Mononuclear cell (primary cell): ENCODE measurements around the gene MED10. TPM values are rescaled to one million over a fixed set of nuclear protein-coding genes. Genes with fewer than 3 reads are reported as not detected.

ENCODE experiments used
- H3K27me3 ChIP-seq: 2 replicates; pipeline ENCODE4 v1.6.0; 2011; ENCODE audit warnings: low read length, control low read depth; ENCODE audit not compliant: insufficient read depth
- H3K4me1 ChIP-seq: 2 replicates; pipeline ENCODE4 v1.5.1; 2011; ENCODE audit warnings: mild to moderate bottlenecking, low read length, control low read depth; ENCODE audit not compliant: insufficient read depth
- H3K4me3 ChIP-seq: 2 replicates; pipeline ENCODE4 v1.5.1; 2011; ENCODE audit warnings: mild to moderate bottlenecking, low read length, moderate library complexity
- H3K9me3 ChIP-seq: 2 replicates; pipeline ENCODE4 v1.5.1; 2011; ENCODE audit warnings: low read depth, mild to moderate bottlenecking, control low read depth, low read length
- total RNA-seq: library from RNA; depleted of rRNA; stranded (reverse); fragments of >200 nt; gene quantifications from one replicate; pipeline ENCODE4 v1.2.3, GENCODE V29; 2012

Gene MED10
- total RNA-seq, 1 donor = 32.6 TPM

DNA sequence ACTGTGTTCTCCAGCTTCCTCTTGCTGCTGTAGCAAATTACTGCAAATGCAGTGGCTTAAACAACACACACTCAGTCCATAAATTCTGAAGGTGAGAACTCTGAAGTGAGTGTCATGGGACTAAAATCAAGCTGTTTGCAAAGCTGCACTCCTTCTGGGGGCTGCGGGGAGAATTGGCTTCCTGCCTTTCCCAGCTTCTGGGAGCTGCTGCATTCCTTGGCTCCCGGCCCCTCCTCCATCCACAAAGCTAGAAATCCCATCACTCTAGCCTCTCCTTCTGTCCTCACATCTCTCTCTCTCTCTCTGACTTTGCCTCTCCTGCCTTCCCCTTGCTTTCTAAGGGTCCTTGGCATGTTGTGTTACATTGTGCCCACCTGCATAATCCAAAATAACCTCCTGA, 14.2 kb upstream of the MED10 start:
- no peaks in the 10 kb centered on the region for H3K4me1 ChIP-seq
- H3K9me3 ChIP-seq = no peaks in the 10 kb centered on the region
- no peaks in the 10 kb centered on the region for H3K27me3 ChIP-seq
- no peak overlapping the region for H3K4me3 ChIP-seq

DNA sequence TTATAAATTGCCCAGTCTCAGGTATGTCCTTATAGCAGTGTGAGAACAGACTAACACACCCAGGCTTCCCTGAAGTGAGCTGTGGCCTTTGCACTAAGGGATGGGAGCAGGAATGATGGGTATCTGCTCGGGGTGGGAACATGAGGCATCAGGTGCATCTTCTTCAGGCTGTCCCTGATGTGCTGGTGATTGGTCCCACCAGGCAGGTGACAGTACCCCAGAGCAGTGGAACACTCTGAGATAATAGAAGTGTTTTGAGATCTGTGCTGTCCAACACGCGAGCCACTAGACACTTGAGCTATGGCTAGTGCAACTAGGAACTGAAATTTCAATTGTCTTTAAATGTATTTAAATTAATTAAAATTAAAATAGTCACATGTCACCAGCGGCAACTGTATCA, 12.8 kb upstream of the MED10 start:
- no peaks in the 10 kb centered on the region for H3K9me3 ChIP-seq
- no peak overlapping the region for H3K4me3 ChIP-seq
- peaks cover 2% of the 10 kb centered on the region for H3K27me3 ChIP-seq
- H3K4me1 ChIP-seq = no peaks in the 10 kb centered on the region

DNA sequence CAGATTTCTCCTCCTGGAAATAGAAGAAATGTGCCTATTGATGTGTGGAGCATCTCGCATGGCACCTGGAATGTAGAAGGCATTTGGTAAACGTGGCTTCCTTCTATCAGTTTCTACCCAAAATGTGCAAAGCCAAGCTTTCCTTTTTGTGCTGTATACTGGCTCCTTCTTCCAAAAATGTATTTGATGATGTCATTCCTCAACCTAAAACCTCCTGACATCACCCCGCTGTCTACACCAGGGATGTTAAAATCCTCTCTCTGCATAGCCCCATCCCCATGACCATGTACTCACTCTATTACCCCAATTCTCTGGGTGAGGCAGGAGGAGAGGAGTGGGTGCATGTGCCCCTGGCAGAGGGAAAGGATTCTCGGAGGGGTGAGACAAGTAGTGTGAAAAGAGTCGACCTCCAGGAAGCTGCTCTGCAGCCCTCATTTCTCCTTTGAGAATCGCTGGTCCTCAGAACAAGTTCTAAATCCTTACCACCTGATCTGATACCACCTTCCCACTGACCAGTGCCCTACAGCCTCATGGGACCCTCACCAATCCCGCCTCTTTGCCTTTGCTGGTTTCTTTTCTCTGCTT, 11.7 kb upstream of the MED10 start:
- Histone ChIP-seq H3K9me3 (no peaks in the 10 kb centered on the region), H3K27me3 (peaks cover 2% of the 10 kb centered on the region), H3K4me1 (no peaks in the 10 kb centered on the region), H3K4me3 (no peak overlapping the region)

DNA sequence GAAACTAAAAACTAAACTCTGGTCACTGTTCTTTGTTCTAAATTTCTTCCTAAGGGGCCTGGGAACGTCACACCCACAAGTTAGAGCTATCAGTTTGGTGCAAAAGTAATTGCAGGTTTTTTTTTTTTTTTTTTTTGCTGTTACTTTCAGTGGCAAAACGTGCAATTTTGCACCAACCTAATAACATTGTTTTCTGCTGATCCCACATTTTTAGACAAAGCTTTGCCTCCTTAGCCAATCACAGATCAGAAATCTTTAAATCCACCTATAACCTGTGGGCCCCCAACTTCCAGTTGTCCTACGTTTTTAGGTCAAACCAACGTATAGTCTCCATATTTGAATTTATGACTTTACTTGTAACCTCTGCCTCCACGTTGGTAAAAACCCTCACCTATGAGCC, 11.1 kb upstream of the MED10 start:
- Histone ChIP-seq H3K4me3 (no peak overlapping the region), H3K27me3 (peaks cover 2% of the 10 kb centered on the region), H3K4me1 (no peaks in the 10 kb centered on the region), H3K9me3 (no peaks in the 10 kb centered on the region)

DNA sequence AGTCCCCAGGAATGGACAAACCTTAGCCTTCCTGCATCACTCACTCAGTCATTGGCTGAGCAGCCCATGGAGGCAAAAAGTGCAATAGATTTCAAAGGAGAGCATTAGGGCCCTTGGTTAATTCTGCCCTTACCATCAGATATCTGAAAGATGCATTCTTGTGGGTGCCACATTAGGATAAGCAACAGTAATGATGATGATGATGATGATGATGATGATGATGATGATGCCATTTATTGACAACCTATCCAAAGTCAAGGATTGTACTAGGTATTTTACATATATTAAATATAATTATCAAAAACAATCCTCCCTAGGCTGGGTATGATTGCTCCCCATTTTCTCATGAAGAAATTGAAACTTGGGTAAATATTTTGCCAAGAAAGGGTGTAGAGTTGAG, 9.6 kb upstream of the MED10 start:
- H3K4me3 ChIP-seq = no peak overlapping the region
- no peaks in the 10 kb centered on the region for H3K9me3 ChIP-seq
- peaks cover 2% of the 10 kb centered on the region for H3K27me3 ChIP-seq
- H3K4me1 ChIP-seq = no peaks in the 10 kb centered on the region

DNA sequence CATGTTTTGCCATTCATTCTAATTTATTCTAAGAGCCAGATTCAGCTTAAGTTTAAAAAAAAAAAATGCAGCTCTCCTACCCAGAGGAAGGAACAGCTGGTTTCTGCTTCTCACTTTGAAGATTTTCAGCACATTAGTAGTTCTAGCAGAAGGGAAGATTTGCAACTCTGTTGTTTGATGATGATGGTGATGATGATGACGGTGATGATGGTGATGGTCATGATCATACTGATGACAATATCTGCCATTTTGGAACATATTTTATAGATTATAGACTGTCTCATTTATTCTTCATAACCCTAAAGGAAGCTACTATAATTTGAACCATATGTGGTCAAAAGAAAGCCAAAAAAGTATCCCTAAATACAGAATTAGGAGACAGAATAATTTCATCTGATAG, 7.9 kb upstream of the MED10 start:
- H3K4me1 ChIP-seq = no peaks in the 10 kb centered on the region
- no peaks in the 10 kb centered on the region for H3K9me3 ChIP-seq
- H3K27me3 ChIP-seq = peaks cover 5% of the 10 kb centered on the region
- H3K4me3 ChIP-seq = no peak overlapping the region

DNA sequence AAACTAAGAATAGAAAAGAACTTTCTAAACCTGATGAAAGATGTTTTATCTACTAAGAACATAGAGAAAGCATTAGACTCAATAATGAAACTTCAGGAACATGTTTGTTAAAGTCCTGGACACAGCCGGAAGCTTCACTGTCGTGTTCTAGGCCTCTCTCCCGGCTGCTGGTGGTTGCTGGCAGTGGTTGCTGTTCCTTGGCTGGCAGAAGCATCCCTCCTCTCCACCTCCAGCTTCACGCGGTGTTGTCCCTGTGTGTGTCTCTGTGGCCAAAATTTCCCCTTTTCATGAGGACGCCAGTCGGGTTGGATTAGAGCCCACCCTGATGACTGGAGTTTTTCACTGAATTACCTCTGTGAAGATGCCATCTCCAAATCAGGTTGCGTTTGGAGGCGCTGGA, 6.5 kb upstream of the MED10 start:
- Histone ChIP-seq H3K4me3 (no peak overlapping the region), H3K27me3 (peaks cover 5% of the 10 kb centered on the region), H3K4me1 (no peaks in the 10 kb centered on the region)

DNA sequence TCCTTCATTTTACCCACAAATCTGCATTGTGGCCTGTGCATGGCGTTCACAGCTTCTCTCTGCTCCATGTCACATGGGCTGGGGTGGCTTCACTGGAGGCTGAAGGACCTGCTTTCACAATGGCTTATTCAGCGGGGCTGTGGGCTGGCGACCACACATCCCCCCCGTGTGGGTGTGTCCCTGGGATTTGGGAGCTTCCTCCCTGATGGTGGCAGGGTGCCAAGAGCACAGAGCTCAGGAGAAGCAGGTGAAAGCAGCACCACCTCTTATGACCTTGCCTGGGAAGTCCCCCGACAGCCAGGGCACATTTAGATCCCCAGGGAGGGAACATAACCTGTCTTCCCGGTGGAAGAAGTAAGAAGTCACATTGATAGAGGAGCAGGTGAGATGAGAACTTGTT, 5.0 kb upstream of the MED10 start:
- peaks cover 7% of the 10 kb centered on the region for H3K4me1 ChIP-seq
- H3K27me3 ChIP-seq = peaks cover 5% of the 10 kb centered on the region
- no peaks in the 10 kb centered on the region for H3K9me3 ChIP-seq
- no peak overlapping the region for H3K4me3 ChIP-seq

More for the DNA sequence above, 6.5 kb upstream of the MED10 start:
- no peaks in the 10 kb centered on the region for H3K9me3 ChIP-seq

DNA sequence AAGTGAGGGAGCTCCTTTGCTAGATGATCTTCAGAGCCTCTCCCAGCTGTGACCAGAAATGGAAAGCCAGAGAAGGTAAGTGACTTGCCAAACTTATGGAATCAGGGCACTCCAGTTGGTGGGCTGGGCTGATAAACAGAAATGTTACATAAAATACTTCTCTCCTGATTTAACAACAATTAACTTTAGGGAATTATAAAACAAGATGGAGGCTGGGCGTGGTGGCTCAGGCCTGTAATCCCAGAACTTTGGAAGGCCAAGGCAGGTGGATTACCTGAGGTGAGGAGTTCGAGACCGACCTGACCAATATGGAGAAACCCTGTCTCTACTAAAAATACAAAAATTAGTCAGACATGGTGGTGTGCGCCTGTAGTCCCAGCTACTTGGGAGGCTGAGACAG, 899 bp upstream of the MED10 start:
- Histone ChIP-seq H3K27me3 (peaks cover 3% of the 10 kb centered on the region), H3K9me3 (no peaks in the 10 kb centered on the region), H3K4me3 (no peak overlapping the region), H3K4me1 (peaks cover 28% of the 10 kb centered on the region)

DNA sequence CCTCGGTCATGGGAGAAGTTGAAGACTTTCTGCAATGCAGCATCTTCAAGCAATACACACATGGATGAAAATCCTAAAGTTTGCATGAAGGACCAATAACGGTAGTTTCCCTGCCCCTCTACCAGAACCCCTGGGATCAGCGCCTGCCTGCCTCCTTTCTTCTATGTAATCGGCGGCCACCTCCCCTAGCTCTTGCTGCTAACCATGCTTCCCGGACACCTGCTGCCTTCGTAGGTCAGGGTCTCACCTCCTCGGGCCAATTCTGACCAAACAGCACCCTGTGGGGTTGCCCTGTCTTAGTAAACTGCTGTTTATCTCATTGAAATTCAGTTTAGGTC, 388 bp upstream of the MED10 start:
- Histone ChIP-seq H3K27me3 (peaks cover 3% of the 10 kb centered on the region), H3K9me3 (no peaks in the 10 kb centered on the region), H3K4me3 (peak overlapping the region; percentile 89), H3K4me1 (peaks cover 28% of the 10 kb centered on the region)

DNA sequence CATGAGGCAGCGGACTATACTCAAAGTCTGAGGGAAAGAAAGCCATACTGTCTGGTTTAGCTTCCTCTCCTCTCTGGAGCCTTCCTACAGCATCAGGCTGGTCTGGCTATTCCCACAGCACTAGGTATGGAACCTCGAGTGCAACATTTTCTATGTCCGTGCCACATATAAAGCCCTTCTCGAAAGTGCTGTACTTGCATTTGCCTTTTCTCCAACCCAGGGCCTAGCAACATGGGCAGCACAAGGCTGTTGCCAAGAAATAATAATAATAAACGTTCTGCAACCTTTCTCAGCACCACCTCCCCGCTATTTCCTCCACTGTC, 804 bp downstream of the MED10 start:
- Histone ChIP-seq H3K9me3 (no peaks in the 10 kb centered on the region), H3K27me3 (peaks cover 2% of the 10 kb centered on the region), H3K4me3 (peak overlapping the region; percentile 89), H3K4me1 (peaks cover 28% of the 10 kb centered on the region)

DNA sequence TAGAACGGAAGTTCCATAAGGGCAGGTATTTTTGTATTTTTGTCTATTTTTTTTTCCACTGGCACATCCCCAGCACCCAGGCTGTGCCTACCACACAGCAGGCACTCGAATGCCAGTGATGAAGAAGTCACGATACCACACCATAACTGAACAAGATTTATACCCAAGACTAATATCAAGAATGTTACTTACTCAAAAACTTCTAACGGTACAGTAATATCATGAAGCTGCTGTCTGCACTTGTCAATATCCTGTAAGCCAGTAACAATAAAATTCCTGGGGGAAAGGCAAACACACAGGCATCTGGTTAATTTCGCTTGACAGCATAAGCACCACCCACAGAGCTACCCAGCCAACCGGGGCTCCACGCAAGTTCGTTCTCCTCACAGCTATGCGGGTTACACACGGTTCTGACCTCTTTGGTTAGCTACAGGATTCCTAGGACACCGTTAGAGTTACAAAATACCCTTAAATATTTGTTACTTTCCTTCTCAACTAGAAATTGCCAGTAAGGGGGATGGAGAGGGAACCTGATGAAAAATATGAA, 1.3 kb downstream of the MED10 start:
- peaks cover 28% of the 10 kb centered on the region for H3K4me1 ChIP-seq
- H3K4me3 ChIP-seq = peak overlapping the region; percentile 89
- H3K9me3 ChIP-seq = no peaks in the 10 kb centered on the region
- H3K27me3 ChIP-seq = no peaks in the 10 kb centered on the region

DNA sequence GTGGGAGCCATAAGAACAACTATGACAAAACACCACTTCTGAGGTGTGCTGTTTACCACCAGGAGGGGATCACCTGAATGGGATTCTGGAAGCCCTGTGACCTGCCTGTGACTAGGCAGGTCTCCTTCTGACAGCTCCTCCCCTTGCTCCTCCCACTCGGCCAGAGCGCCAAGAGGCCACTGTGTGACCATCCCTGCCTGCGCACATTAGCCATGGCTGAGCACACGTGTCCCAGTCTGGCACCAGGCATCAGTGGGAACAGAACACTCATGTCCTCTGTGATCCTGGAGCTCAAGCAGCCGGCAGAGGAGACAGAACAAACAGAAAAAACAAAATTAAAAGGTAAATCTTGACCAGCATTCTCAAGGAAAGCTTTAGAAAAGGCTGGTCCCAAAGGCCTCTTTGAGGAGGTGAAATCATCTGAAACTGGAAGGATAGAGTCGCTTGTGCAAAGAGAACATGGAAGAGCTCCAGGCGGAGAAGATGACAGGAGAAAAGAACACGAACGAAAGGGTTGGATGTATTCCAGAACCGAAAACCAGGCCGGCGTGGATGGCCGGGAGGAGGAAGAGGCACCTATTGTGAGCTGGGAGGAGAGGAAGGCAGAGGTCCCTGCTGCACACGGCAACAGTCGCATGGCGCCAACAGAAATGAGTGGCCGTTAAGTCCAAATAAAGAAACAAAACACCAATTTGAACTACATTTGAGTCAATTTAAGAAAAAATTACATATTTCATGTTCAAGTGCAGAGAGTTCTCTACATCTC, 5.1 kb downstream of the MED10 start:
- Histone ChIP-seq H3K4me3 (no peak overlapping the region), H3K27me3 (no peaks in the 10 kb centered on the region), H3K9me3 (no peaks in the 10 kb centered on the region), H3K4me1 (peaks cover 21% of the 10 kb centered on the region)

DNA sequence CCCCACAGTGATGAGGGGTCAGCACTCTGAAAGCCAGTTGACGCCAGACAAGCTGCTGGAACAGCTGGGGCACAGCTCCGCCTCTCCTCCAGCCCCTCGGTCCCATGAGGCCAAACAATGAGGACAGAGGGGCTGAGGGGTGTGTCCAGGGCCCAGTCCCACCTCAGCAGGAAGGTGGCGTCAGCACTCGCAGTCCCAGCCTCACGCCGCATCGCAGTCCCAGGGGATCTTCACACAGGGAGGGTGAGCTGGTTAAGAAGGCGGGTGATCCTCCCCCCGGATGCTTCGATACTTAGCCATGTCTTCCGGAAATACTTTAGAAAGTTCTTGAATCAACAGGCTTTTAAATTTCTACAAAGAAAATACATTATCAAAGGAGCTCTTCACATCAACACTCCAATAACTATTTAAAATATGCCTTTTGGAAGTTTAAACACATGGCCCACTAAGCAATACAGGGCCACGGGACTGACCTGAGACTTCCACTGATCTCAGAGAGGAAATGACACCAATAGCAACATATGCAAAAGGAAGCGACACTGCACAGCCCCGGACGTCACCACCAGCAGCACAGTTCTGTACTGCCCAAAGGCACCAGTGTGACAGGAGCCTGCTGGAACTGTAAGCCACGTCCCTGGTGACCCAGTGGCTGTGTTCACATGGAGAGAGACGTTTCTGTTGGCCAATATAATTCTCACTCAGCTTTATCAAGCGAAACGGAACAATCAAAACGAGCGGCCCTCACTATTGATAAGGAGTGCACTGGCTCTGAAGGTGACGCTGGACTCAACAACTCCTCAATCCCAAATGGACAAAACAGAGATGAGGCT, 5.9 kb downstream of the MED10 start:
- Histone ChIP-seq H3K4me1 (peaks cover 16% of the 10 kb centered on the region), H3K9me3 (no peaks in the 10 kb centered on the region), H3K27me3 (no peaks in the 10 kb centered on the region), H3K4me3 (no peak overlapping the region)

DNA sequence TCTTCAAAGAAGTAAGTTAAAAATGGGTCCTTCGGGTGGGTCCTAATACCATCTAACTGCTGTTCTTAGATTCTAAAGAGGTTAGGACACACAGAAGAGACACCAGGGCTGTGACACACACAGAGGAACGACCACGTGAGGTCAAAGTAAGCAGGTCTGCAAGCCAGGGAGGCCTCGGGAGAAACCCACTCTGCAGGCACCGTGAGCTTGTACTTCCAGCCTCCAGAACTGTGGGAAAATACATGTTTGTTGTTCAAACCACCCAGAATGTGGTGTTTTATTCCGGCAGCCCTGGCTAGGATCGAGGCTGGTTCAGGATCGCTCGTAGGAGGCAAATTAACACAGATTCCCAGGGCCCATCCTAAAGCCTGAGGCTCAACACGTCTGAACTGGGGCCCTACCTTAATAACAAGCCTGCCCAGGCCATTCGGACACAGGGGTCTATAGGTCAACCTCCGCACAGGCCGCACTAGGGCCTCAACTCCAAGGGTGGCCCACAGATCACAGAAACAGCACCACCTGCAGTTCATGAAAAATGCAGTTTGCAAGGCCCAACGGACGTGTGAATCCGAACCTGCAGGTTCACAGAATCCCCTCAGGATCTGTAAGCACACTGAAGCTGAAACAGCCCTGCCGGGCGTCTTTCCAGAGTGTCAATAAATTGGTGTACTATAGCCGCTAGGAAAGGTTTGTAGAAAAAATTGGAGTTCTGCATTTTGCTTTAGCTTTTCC, 7.1 kb downstream of the MED10 start:
- Histone ChIP-seq H3K4me1 (peaks cover 4% of the 10 kb centered on the region), H3K9me3 (no peaks in the 10 kb centered on the region), H3K27me3 (no peaks in the 10 kb centered on the region), H3K4me3 (no peak overlapping the region)
